Lower lobe of right lung (tissue), 2 donors: ENCODE results near the gene HNF1B. TPM values are rescaled to one million over a fixed set of nuclear protein-coding genes. Genes with fewer than 3 reads are reported as not detected.

Source experiments
- ATAC-seq, 2 donors: fragments of 200-7000 bp; cut with Tn5 transposase; one replicate each; pipeline ENCODE4 v1.9.1; 2020 to 2022; ENCODE audit warnings: mild to moderate bottlenecking in 2 of 2, moderate library complexity in 2 of 2
- DNase-seq: peaks from one replicate; pipeline ENCODE4 v3.0.0-alpha.2; 2020
- H3K27ac ChIP-seq: fragments of 200-600 bp; one replicate; pipeline ENCODE4 v1.8.0; 2022
- H3K27me3 ChIP-seq: fragments of 200-600 bp; one replicate; pipeline ENCODE4 v1.8.0; 2022; ENCODE audit warnings: low read depth
- H3K36me3 ChIP-seq: fragments of 200-600 bp; one replicate; pipeline ENCODE4 v1.8.0; 2022; ENCODE audit warnings: mild to moderate bottlenecking
- H3K4me1 ChIP-seq: fragments of 200-600 bp; one replicate; pipeline ENCODE4 v1.8.0; 2022
- H3K4me3 ChIP-seq: fragments of 200-600 bp; one replicate; pipeline ENCODE4 v1.8.0; 2022; ENCODE audit warnings: mild to moderate bottlenecking
- H3K9me3 ChIP-seq: fragments of 200-600 bp; one replicate; pipeline ENCODE4 v1.8.0; 2022
- CTCF ChIP-seq: fragments of 200-600 bp; IDR thresholded peaks from one replicate; pipeline ENCODE4 v1.8.0; 2022; ENCODE audit warnings: antibody characterized with exemption, mild to moderate bottlenecking
- intact Hi-C: fragments of 100-400 bp; cut with DNase I; formaldehyde crosslinking; loops from one replicate; pipeline ENCODE4 v1.11.0; 2022
- total RNA-seq: library from RNA; stranded (reverse); fragmentation: NEBNext Ultra II Directional; extraction: Animal tissue kit (Norgen Biotek cat#: 25700); gene quantifications from one replicate; pipeline ENCODE4 v1.2.1, GENCODE V29; 2021
- donor health status: DM: no; HTN: yes; CAD: no; lungs with severe emphysema.

Gene HNF1B
- total RNA-seq, 1 donor from 2014 or later: 15.2 TPM

DNA sequence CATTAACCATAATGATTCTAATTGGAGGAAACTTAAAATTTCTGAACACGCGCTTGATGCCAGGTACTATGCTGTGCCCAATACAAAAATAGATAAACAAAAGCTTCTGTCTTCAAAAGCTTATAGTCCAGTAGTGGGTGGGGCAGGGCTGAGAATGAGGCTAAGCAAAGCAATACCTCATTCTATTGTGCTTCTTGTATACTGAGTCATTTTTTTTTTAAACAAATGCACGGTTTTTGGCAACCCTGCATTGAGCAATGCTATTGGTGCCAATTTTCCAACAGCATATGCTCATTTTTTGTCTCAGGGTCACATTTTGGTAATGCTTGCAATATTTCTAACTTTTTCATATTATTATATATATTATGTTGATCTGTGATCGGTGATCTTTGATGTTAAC, 34.7 kb upstream of the HNF1B start:
- H3K4me1 ChIP-seq: no peaks in the 10 kb centered on the region
- no peak for DNase-seq
- ATAC-seq: no peak
- no peak for TF ChIP-seq CTCF
- intact Hi-C loops: no loop called here
- no peak overlapping the region for H3K4me3 ChIP-seq
- H3K27ac ChIP-seq: no peak overlapping the region
- H3K27me3 ChIP-seq: peaks cover 3% of the 10 kb centered on the region
- no peaks in the 10 kb centered on the region for H3K36me3 ChIP-seq
- H3K9me3 ChIP-seq: no peaks in the 10 kb centered on the region

GRCh38 chr17:37774504-37774903, 29.6 kb upstream of the HNF1B start:
- H3K4me1 ChIP-seq: no peaks in the 10 kb centered on the region
- DNase-seq (no peak), ATAC-seq (no peak)
- H3K9me3 ChIP-seq: no peaks in the 10 kb centered on the region
- intact Hi-C loops: no loop called here
- H3K4me3 ChIP-seq: no peak overlapping the region
- TF ChIP-seq CTCF: no peak
- H3K27me3 ChIP-seq: peaks cover 3% of the 10 kb centered on the region
- H3K36me3 ChIP-seq: no peaks in the 10 kb centered on the region
- H3K27ac ChIP-seq: no peak overlapping the region

GRCh38 chr17:37772982-37773381, 28.1 kb upstream of the HNF1B start:
- no peak for DNase-seq
- no peak overlapping the region for H3K27ac ChIP-seq
- TF ChIP-seq CTCF: no peak

GRCh38 chr17:37770631-37771518, 26.0 kb upstream of the HNF1B start:
- TF ChIP-seq CTCF: peak; percentile 63
- intact Hi-C loops: no loop called here
- Histone ChIP-seq H3K27me3 (no peaks in the 10 kb centered on the region), H3K4me3 (no peak overlapping the region), H3K9me3 (no peaks in the 10 kb centered on the region), H3K36me3 (no peaks in the 10 kb centered on the region), H3K4me1 (no peaks in the 10 kb centered on the region), H3K27ac (no peak overlapping the region)
- DNase-seq: peak; percentile 75
- ATAC-seq: peak; percentile 84 to 86

More at GRCh38 chr17:37772982-37773381, 28.1 kb upstream of the HNF1B start:
- Histone ChIP-seq H3K9me3 (no peaks in the 10 kb centered on the region), H3K4me1 (no peaks in the 10 kb centered on the region), H3K36me3 (no peaks in the 10 kb centered on the region), H3K27me3 (peaks cover 3% of the 10 kb centered on the region), H3K4me3 (no peak overlapping the region)
- ATAC-seq: no peak
- intact Hi-C loops: no loop called here

- DNase-seq (no peak), ATAC-seq (no peak)
- no peak overlapping the region for H3K4me3 ChIP-seq
- no peaks in the 10 kb centered on the region for H3K9me3 ChIP-seq
- no peaks in the 10 kb centered on the region for H3K27me3 ChIP-seq
- H3K36me3 ChIP-seq: no peaks in the 10 kb centered on the region
- intact Hi-C loops: no loop called here
- no peak for TF ChIP-seq CTCF
- H3K4me1 ChIP-seq: no peaks in the 10 kb centered on the region
- H3K27ac ChIP-seq: no peak overlapping the region
These were observed 24.2 kb upstream of the HNF1B start for GRCh38 chr17:37769050-37769449.
